Fibroblast of lung (primary cell): Measurements from ENCODE around the gene KCNJ10.

Source experiments
- CTCF ChIP-seq, 2 donors: IDR thresholded peaks in 1 of 2; conservative IDR thresholded peaks in 1 of 2; 1 replicate in 1 of 2; 2 replicates in 1 of 2; pipeline ENCODE4 v1.5.1; 2011 to 2012; ENCODE audit warnings: low read length in 2 of 2, control low read depth in 1 of 2, inconsistent platforms in 1 of 2, low read depth in 1 of 2, mild to moderate bottlenecking in 1 of 2
- EZH2 ChIP-seq: IDR thresholded peaks from 2 replicates; pipeline ENCODE4 v1.5.1; 2012; ENCODE audit warnings: low read length, control low read depth, mild to moderate bottlenecking; ENCODE audit errors: missing control alignments

- TF ChIP-seq CTCF (conservative IDR thresholded peaks at IDR 0.05 in 1 of 2, IDR thresholded peaks at IDR 0.05 in 1 of 2; ENCODE audit: low read depth in 1 of 2, low read length in 2 of 2) = no peak
- TF ChIP-seq EZH2 = no peak
Measured at GRCh38 chr1:160094291-160094625, 24.3 kb upstream of the KCNJ10 start.
